Natural killer cell (primary cell): ENCODE data around the gene KIRREL1. TPM values are rescaled to one million over a fixed set of nuclear protein-coding genes. Genes with fewer than 3 reads are reported as not detected.

ENCODE experiments used
- ATAC-seq, 3 donors: fragments of 150-1000 bp in 2 of 3; fragments of 200-7000 bp in 1 of 3; cut with Tn5 transposase; 1 replicate in 1 of 3; 2 replicates in 2 of 3; pipeline ENCODE4 v1.10.0; 2021; ENCODE audit warnings: mild to moderate bottlenecking in 2 of 3, moderate library complexity in 2 of 3
- DNase-seq, 2 donors: peaks; one replicate each; pipeline versions ENCODE4 v3.0.0 to v3.0.0-alpha.2; 2013 to 2021; ENCODE audit warnings: mixed read lengths in 1 of 2
- H3K27ac ChIP-seq: one replicate; pipeline ENCODE4 v1.5.1; 2013; ENCODE audit warnings: mild to moderate bottlenecking, low read length
- H3K27me3 ChIP-seq: one replicate; pipeline ENCODE4 v1.6.1; 2013; ENCODE audit warnings: low read length; ENCODE audit not compliant: control insufficient read depth, insufficient read depth
- H3K36me3 ChIP-seq: one replicate; pipeline ENCODE4 v1.6.1; 2013; ENCODE audit warnings: low read length; ENCODE audit not compliant: control insufficient read depth, insufficient read depth
- H3K4me1 ChIP-seq: one replicate; pipeline ENCODE4 v1.6.1; 2013; ENCODE audit warnings: low read length; ENCODE audit not compliant: control insufficient read depth, insufficient read depth
- H3K4me3 ChIP-seq: one replicate; pipeline ENCODE4 v1.5.1; 2013; ENCODE audit warnings: low read length
- H3K9me3 ChIP-seq: one replicate; pipeline ENCODE4 v1.6.1; 2013; ENCODE audit warnings: low read length; ENCODE audit not compliant: control insufficient read depth, insufficient read depth
- H3K27ac Mint-ChIP-seq, 2 donors: one replicate each; pipeline ENCODE4 v1.8.0; 2022; ENCODE audit warnings: mild to moderate bottlenecking in 2 of 2, mixed read lengths in 2 of 2, moderate library complexity in 1 of 2
- H3K27me3 Mint-ChIP-seq, 2 donors: one replicate each; pipeline ENCODE4 v1.8.0; 2022; ENCODE audit warnings: low read depth in 2 of 2, mixed read lengths in 2 of 2
- H3K36me3 Mint-ChIP-seq: one replicate; pipeline ENCODE4 v1.8.0; 2022; ENCODE audit warnings: mixed read lengths
- H3K4me1 Mint-ChIP-seq, 2 donors: one replicate each; pipeline ENCODE4 v1.8.0; 2022; ENCODE audit warnings: mixed read lengths in 2 of 2
- H3K4me3 Mint-ChIP-seq: one replicate; pipeline ENCODE4 v1.8.0; 2022; ENCODE audit warnings: mild to moderate bottlenecking, moderate library complexity, mixed read lengths
- H3K9me3 Mint-ChIP-seq, 2 donors: one replicate each; pipeline ENCODE4 v1.8.0; 2022; ENCODE audit warnings: mixed read lengths in 2 of 2
- WGBS: methylation state at CpG from one replicate; pipeline ENCODE4 v1.1.7; 2013; ENCODE audit warnings: missing lambda C conversion rate; ENCODE audit not compliant: insufficient coverage; 5-methylcytosine and 5-hydroxymethylcytosine counted together
- intact Hi-C: fragments of 100-400 bp; cut with micrococcal nuclease; formaldehyde crosslinking; loops from one replicate; pipeline ENCODE4 v1.14.2; 2022
- total RNA-seq, 4 donors: library from RNA; stranded (reverse); fragments of 120-200 nt in 1 of 4; gene quantifications; one replicate each; pipeline versions ENCODE4 v1.2.3 to v1.2.4, GENCODE V29; 2013 to 2022
- TF ChIP-seq, protein P1 (sequence below): fragments of 200-600 bp; IDR thresholded peaks from one replicate; pipeline ENCODE4 v1.8.0; 2022; ENCODE audit warnings: antibody characterized with exemption

The KIRREL1 gene
- total RNA-seq, 3 donors from 2014 or later (not counting 1 experiment from before 2014, with no cell fraction given), result not detected

DNA sequence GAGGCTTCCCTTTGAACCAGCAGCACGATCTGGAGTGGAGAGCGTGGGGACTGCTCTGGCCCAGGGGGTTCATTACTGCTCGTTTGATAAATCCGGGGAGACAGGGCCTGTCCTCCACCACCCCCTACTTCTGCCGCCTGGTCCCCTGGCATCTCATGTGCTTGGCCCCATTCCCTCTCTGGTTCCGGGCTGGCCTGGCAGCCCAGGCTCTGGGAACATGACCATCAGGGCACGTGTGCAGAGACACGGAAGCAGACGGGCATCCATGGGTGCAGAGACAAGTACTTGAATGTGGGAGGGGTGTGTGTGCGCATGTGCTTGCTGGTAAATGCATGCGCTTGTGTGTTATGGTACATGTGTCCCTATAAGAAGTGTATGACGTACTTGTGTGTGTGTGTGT, 75.5 kb downstream of the KIRREL1 start:
- H3K27ac Mint-ChIP-seq, result no peak overlapping the region
- no peaks in the 10 kb centered on the region for H3K4me1 Mint-ChIP-seq
- no peaks in the 10 kb centered on the region for H3K9me3 ChIP-seq
- no peak for DNase-seq
- H3K4me3 Mint-ChIP-seq, result no peak overlapping the region
- no peaks in the 10 kb centered on the region for H3K36me3 Mint-ChIP-seq
- no peaks in the 10 kb centered on the region for H3K9me3 Mint-ChIP-seq
- H3K36me3 ChIP-seq, result no peaks in the 10 kb centered on the region
- H3K27me3 Mint-ChIP-seq, result peaks cover 0 to 6% of the 10 kb centered on the region in 2 donors
- H3K27ac ChIP-seq, result no peak overlapping the region
- H3K4me3 ChIP-seq, result no peak overlapping the region
- no peaks in the 10 kb centered on the region for H3K4me1 ChIP-seq
- TF ChIP-seq, protein P1, sequence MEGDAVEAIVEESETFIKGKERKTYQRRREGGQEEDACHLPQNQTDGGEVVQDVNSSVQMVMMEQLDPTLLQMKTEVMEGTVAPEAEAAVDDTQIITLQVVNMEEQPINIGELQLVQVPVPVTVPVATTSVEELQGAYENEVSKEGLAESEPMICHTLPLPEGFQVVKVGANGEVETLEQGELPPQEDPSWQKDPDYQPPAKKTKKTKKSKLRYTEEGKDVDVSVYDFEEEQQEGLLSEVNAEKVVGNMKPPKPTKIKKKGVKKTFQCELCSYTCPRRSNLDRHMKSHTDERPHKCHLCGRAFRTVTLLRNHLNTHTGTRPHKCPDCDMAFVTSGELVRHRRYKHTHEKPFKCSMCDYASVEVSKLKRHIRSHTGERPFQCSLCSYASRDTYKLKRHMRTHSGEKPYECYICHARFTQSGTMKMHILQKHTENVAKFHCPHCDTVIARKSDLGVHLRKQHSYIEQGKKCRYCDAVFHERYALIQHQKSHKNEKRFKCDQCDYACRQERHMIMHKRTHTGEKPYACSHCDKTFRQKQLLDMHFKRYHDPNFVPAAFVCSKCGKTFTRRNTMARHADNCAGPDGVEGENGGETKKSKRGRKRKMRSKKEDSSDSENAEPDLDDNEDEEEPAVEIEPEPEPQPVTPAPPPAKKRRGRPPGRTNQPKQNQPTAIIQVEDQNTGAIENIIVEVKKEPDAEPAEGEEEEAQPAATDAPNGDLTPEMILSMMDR, result no peak
- WGBS, result 88% methylated on average over 12 of the region's 12 CpGs
- no peak for ATAC-seq
- intact Hi-C loops, result no loop called here
- H3K27me3 ChIP-seq, result no peaks in the 10 kb centered on the region

DNA sequence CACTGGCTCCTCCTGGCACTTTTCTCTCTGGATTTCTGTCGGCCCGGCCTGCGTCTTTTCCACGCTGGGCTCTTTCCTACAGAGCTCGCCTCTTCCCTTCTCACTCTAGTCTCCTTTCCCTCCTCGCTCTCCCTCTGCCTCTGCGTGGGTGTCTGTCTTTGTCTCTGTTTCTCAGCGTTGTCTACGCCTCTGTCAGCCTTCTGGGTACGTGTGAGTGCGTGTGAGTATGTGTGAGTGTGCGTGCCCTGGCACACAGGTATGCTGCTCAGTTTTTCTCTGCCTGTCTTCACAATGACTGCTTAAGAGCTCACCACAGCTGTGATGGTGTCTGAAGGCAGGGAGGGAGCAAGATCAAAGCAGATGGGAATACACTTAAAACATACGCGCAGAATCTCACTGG, 77.7 kb downstream of the KIRREL1 start:
- TF ChIP-seq, protein P1, result no peak
- Histone ChIP-seq H3K27ac (no peak overlapping the region), H3K9me3 (no peaks in the 10 kb centered on the region), H3K27me3 (no peaks in the 10 kb centered on the region), H3K4me3 (no peak overlapping the region), H3K4me1 (no peaks in the 10 kb centered on the region), H3K36me3 (no peaks in the 10 kb centered on the region)
- DNase-seq (no peak), ATAC-seq (no peak)
- intact Hi-C loops, result no loop called here
- Mint-ChIP-seq H3K27ac (no peak overlapping the region), H3K27me3 (peaks cover 0 to 6% of the 10 kb centered on the region in 2 donors), H3K4me3 (no peak overlapping the region), H3K36me3 (no peaks in the 10 kb centered on the region), H3K4me1 (no peaks in the 10 kb centered on the region), H3K9me3 (no peaks in the 10 kb centered on the region)
- WGBS, result 85% methylated on average over 14 of the region's 14 CpGs

DNA sequence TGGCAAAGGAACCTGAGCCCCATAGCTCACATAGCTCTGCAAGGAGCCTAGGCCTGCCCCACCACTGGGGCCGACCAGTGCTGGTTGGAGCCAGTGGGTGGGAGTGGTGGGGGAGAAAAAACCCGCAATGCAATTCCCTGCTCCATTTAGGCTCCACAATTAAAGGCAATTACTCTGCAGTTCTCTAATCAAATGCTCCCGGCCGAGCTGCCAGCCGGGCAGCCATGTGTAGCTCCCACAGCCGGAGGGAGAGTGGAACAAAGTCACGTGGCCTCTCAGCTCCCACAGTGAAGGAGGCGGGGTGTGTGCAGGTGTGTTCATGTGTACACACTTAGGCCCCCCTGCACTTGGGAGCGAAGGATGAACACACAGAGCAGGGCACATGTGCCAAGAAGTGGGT, 81.6 kb downstream of the KIRREL1 start:
- Mint-ChIP-seq H3K27me3 (peaks cover 0 to 4% of the 10 kb centered on the region in 2 donors), H3K4me1 (no peaks in the 10 kb centered on the region), H3K4me3 (no peak overlapping the region), H3K9me3 (no peaks in the 10 kb centered on the region), H3K36me3 (no peaks in the 10 kb centered on the region), H3K27ac (no peak overlapping the region)
- no peaks in the 10 kb centered on the region for H3K27me3 ChIP-seq
- H3K27ac ChIP-seq, result no peak overlapping the region
- ATAC-seq (no peak), DNase-seq (no peak)
- TF ChIP-seq, protein P1, result no peak
- no peaks in the 10 kb centered on the region for H3K36me3 ChIP-seq
- H3K4me1 ChIP-seq, result no peaks in the 10 kb centered on the region
- no peaks in the 10 kb centered on the region for H3K9me3 ChIP-seq
- intact Hi-C loops, result no loop called here
- no peak overlapping the region for H3K4me3 ChIP-seq
- WGBS, result 95% methylated on average over 8 of the region's 9 CpGs

DNA sequence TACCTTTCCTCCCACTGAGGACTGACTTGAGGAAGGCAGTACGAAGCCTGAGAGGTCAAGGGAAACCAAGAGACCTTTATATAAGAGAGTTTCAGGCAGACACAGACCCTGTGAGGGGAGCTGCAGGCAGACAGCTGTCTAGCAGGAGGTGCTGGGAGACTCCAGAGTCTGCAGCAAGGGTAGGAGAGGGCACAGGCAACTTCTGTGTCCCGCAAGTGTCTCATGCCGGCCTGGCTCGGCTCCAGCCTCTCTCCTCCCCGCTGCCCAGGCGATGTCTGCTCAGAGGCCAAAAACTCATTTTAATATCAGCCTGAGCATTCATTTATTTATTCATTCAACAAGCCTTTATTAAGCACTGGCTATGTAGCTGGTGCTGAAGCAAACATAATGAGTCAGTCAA, 83.0 kb downstream of the KIRREL1 start:
- no peaks in the 10 kb centered on the region for H3K36me3 Mint-ChIP-seq
- H3K4me3 Mint-ChIP-seq, result no peak overlapping the region
- no peaks in the 10 kb centered on the region for H3K9me3 ChIP-seq
- intact Hi-C loops, result no loop called here
- no peaks in the 10 kb centered on the region for H3K4me1 ChIP-seq
- ATAC-seq (no peak), DNase-seq (no peak)
- H3K27ac Mint-ChIP-seq, result no peak overlapping the region
- H3K27me3 ChIP-seq, result no peaks in the 10 kb centered on the region
- H3K4me3 ChIP-seq, result no peak overlapping the region
- H3K4me1 Mint-ChIP-seq, result no peaks in the 10 kb centered on the region
- TF ChIP-seq, protein P1, result no peak
- no peak overlapping the region for H3K27ac ChIP-seq
- H3K9me3 Mint-ChIP-seq, result no peaks in the 10 kb centered on the region
- H3K27me3 Mint-ChIP-seq, result peaks cover 0 to 4% of the 10 kb centered on the region in 2 donors
- WGBS, result 84% methylated on average over 6 of the region's 6 CpGs
- no peaks in the 10 kb centered on the region for H3K36me3 ChIP-seq
